Measurements from ENCODE around the gene CARD19. TPM values are rescaled to one million over a fixed set of nuclear protein-coding genes. Genes with fewer than 3 reads are reported as not detected.
A peak's percentile ranks its signal among the peaks of the same experiment; 100 is the strongest.

The CARD19 gene
- total RNA-seq, 1 donor from 2014 or later: 36.6 TPM

- peak; percentile 47 for DNase-seq (ENCODE audit: low spot score)
Measured at GRCh38 chr9:93083592-93084470, 12.2 kb upstream of the CARD19 start.

GRCh38 chr9:93084471-93084881 lies 11.5 kb upstream of the CARD19 start:
- ATAC-seq (no peak), DNase-seq (ENCODE audit: low spot score) (peak; percentile 33)
- intact Hi-C loops (cut with DNase I): no loop called here

More at GRCh38 chr9:93083592-93084470, 12.2 kb upstream of the CARD19 start:
- intact Hi-C loops (cut with DNase I): no loop called here
- ATAC-seq: no peak

DNA sequence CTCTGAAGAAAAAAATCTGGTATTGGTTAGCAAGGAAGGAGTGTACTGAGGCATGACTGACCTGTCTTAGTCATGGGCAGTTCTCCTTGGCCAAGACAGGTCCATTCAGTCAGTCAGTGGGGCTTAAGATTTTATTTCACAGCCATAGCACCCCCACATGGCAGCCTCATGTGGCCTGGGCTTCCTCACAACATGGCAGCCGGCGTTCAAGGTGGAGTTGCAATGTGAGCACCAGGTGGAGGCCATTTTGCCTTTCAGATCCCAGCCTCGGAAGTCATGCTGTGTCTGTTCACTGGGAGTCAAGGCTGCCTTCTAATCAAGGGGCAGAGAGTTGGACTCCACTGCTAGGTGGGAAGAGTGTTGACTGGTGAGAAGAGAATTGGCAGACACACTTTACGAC lies 10.3 kb upstream of the CARD19 start:
- peak; percentile 31 for DNase-seq (ENCODE audit: low spot score)
- intact Hi-C loops (cut with DNase I): no loop called here
- no peak for ATAC-seq

DNA sequence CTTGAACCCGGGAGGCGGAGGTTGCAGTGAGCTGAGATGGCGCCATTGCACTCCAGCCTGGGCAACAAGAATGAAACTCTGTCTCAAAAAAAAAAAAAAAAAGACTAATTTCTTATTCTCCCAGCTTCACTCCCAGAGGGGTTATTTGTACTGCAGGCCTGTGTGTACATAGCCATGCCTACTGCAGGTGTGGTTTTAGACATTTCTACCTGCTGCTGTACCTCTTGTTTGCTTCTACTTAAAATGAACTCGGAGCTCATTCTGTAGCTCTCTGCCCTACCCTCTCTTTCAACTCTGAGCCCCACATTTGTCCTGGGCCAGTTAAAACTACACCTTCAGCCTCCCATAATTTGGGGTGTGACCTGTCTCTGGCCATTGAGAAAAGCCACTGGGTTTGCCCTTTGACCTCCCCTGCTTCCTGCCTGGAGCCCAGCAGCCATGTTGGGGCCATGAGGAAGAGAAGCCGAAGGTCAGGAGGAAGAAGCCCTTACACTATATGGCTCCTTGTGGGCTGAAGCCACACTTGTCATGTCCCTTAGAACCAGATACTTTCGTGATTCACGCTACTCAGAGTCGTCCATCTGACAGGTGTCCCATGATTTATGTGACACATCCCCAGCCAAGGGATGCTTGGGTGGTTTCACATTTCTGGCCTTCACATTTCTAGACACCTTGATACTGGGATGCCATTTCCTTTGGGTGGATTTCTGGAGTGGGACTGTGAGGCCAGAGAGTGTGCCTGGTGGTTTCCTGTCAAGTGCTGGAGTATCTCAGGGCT lies 9.4 kb upstream of the CARD19 start:
- DNase-seq (ENCODE audit: low spot score) (peak; percentile 14), ATAC-seq (no peak)
- intact Hi-C loops (cut with DNase I): no loop called here

DNA sequence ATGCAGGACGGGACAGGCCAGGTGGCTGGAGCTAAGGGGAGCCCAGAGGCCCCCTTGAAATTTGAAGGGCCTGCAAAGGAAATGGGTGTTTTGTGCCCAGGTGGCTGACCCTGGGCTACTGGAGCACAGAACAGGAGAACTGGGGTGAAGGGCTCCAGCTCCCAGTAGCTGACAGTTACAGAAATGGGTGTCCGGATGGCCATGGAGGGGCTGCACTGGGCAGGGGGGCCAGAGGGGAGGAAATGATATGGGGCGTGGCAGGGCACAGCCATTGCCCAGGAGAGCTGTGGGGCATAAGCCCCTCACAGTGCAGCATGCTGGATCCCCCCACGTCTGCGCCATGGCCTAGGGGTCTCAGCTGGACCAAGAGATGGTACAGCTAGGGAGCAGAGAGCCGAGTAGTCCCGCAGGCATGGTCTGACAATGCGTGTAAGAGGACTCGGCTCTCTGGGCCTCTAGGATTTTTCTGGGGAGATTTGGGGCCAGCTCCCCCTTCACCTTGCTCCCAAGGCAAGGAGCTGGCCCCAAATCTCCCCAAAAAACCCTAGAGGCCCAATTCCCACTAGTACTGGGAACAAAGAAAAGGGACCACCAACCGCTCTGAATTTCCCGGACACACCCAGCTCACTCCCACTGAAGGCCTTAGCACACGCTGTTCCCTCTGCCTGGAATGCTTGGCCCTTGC lies 7.9 kb upstream of the CARD19 start:
- intact Hi-C loops (cut with DNase I): no loop called here
- DNase-seq (ENCODE audit: low spot score): peak; percentile 39
- ATAC-seq: no peak

- intact Hi-C loops (cut with DNase I): no loop called here
- ATAC-seq (no peak), DNase-seq (ENCODE audit: low spot score) (peak; percentile 35)
Measured at GRCh38 chr9:93088656-93089015, 7.4 kb upstream of the CARD19 start.

- ATAC-seq (no peak), DNase-seq (ENCODE audit: low spot score) (no peak)
- intact Hi-C loops (cut with DNase I): no loop called here
Measured at GRCh38 chr9:93089024-93089423, 7.0 kb upstream of the CARD19 start.

DNA sequence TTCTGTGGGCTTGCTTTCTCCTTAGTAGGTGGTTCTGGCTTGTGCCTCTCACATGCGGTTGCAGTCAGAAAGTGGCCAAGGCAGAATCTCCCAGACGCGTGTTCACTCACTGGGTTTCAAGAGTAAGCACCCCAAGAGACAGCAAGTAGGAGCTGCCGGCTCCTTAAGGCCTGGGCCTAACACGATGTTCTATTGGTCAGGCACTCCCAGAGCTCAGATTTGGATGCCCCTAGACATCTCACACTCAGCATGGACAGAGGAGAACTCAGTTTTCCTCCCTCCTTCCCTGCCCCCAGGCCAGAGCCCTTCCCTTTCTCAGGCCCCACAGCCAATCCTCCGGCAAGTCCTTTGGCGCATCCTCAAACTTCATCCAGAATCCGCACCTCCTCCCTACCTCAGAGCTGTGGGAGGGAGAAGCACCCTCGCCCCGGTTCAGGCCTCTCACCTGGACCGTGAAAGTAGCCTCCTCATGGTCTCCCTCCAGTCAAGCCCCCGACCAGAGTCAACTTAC lies 6.5 kb upstream of the CARD19 start:
- intact Hi-C loops (cut with DNase I): no loop called here
- no peak for ATAC-seq
- peak; percentile 26 for DNase-seq (ENCODE audit: low spot score)

GRCh38 chr9:93090091-93090655 lies 5.8 kb upstream of the CARD19 start:
- no peak for ATAC-seq
- DNase-seq (ENCODE audit: low spot score): peak; percentile 15
- intact Hi-C loops (cut with DNase I): no loop called here

DNA sequence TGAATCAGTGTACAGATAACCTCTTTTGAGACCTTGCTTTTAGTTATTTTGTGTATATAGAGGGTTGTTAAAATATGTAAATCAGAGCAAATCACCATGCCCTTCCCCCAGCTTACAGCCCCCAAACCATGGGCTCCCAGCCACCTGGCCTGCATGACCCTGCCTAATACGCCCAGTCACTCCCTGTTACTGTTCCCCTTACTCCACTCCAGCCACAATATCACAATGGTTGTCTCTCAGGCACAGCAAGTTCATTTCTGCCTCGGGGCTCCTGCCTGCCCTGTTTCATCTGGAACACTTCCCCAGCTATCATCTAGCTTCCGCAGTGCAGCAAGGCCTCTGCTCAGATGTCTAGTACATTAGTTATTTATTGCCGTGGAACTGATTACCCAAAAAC lies 5.0 kb upstream of the CARD19 start:
- intact Hi-C loops (cut with DNase I): no loop called here
- peak; percentile 23 for DNase-seq (ENCODE audit: low spot score)
- no peak for ATAC-seq

GRCh38 chr9:93091453-93092081 lies 4.5 kb upstream of the CARD19 start:
- ATAC-seq: no peak
- intact Hi-C loops (cut with DNase I): no loop called here
- peak; percentile 59 for DNase-seq (ENCODE audit: low spot score)

- peak; percentile 58 for DNase-seq (ENCODE audit: low spot score)
- intact Hi-C loops (cut with DNase I): no loop called here
- no peak for ATAC-seq
Measured at GRCh38 chr9:93092251-93092991, 3.6 kb upstream of the CARD19 start.

DNA sequence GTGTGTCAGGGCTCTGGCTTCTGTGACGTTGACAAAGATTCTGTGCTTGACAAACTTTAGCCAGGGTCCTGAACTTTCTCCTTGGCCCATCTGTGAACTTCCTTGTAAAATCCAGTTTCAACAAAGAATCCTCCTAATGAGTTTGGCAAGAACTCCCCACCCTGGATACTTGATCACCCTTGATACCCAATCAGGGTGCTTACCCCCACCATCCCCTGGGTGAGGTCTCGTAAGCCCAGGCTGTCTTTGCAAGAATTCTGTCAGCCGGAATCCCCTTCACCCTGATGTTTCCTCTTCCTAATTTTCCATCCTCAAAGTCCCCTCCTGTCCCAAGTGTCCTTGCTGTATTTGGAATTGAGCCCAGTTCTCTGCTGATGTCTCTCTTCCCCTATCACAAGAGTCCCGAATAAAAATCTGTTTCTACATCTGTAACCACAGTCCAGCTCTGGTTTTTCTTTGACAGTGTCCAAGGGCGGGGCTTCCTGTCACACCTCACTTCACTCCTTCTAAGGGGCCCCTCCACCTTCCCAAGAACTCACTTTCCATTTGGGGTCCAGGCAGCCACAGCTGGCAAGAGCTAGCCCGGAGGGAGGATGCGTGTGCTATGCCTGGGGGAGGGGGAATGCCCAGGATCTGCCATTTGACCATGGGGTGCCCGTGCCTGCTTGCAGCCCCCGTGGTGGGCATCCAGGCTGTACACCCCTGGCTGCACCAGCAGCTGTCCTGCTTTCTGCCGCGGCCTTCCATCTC lies 2.7 kb upstream of the CARD19 start:
- peak; percentile 64 for DNase-seq (ENCODE audit: low spot score)
- intact Hi-C loops (cut with DNase I): no loop called here

GRCh38 chr9:93093877-93094657 lies 1.9 kb upstream of the CARD19 start:
- intact Hi-C loops (cut with DNase I): no loop called here
- DNase-seq (ENCODE audit: low spot score) (peak; percentile 63), ATAC-seq (no peak)

More for the DNA sequence above, 2.7 kb upstream of the CARD19 start:
- ATAC-seq: no peak

DNA sequence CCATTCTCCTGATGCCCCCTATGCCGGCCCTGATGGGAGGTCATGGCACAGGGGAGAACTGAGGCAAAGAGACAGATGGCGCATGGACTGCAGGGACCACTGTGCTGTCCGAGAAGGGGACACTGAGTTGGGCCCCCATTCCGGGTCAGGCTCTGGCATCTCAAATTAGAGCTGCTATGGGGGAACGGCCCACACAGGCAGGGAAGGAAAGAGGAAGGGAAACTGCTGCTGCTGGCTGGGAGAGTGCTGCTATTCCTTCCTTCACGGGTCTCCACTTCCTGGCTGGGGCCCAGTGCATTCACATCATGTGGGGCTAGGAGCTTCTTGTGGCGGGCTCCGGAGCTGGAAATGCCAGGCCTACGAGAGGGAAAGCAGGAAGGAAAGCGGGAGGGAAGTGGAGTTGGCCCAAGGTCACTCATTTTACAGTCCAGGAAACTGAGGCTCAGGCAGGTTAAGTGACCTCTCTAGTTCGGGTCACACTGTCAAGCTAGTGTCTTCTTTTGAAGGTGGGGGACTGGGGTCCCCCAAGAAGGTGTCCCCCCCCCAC lies 1.3 kb upstream of the CARD19 start:
- intact Hi-C loops (cut with DNase I): no loop called here
- ATAC-seq (no peak), DNase-seq (ENCODE audit: low spot score) (peak; percentile 83)

Data from sciatic nerve (tissue), 2 donors.